HG02642 (cell line): ENCODE data around the gene RPS19BP1.

Source experiments
- ATAC-seq: cut with Tn5 transposase; IDR thresholded peaks from one replicate; pipeline ENCODE4 v1.9.1; 2021; ENCODE audit warnings: mild to moderate bottlenecking; ENCODE audit not compliant: unreplicated experiment, poor library complexity

The RPS19BP1 gene

DNA sequence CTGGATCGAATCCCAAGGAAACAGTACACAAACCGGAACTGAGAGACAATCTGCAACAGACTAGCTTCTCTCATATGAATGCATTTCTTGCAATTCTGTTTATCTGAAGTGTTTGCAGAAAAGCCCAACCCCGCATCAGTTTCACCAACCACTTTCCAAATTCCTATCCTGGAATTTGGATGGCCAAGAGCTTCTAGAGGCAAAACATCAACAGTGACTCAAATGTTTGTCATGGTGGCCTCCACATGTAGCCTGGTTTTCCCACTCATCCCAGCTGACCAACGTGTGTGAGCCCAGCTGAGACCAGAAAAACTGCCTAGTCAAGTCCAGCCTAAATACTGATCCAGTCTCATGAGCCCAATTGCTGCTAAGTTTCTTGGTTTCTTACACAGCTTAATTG is 38.8 kb downstream of the RPS19BP1 start:
- no peak for ATAC-seq

DNA sequence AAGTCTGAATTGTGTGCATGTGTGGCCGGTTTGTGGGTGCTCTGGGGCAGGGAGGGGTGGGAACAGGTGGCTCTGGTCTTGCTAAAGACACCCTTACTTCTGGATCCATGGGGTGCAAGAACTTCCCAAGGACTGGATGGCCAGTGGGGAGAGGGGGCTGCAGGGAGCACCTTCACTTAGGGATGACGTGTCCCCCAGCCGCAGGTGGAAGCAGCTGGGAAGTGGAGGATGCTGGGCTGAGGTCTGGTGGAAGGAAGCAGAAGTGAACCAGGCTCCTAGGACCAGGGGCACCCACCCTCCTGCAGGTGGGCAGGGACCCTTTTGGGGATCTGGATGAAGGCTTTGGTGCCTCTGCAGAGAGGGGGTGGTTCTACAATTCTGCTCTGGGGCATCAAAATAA is 40.4 kb downstream of the RPS19BP1 start:
- ATAC-seq, result no peak

DNA sequence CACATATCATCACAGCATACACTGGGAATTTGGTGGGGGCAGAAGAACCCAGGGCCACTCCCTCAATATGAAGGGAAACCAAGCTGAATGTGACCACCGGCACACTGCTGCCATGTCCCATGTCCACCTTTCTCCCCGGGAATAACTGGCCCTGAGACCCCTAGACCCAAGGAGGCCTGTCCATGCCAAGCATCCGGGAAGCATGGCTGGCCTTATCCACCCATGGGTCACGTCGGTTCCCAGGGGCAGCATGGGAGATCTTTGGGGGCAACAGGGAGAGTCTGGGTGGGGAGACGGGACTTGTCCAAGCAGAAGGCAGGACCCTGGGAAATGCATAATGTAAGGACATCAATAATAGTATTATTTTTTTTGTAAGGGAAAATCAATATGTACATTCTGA is 40.9 kb downstream of the RPS19BP1 start:
- ATAC-seq, result no peak

DNA sequence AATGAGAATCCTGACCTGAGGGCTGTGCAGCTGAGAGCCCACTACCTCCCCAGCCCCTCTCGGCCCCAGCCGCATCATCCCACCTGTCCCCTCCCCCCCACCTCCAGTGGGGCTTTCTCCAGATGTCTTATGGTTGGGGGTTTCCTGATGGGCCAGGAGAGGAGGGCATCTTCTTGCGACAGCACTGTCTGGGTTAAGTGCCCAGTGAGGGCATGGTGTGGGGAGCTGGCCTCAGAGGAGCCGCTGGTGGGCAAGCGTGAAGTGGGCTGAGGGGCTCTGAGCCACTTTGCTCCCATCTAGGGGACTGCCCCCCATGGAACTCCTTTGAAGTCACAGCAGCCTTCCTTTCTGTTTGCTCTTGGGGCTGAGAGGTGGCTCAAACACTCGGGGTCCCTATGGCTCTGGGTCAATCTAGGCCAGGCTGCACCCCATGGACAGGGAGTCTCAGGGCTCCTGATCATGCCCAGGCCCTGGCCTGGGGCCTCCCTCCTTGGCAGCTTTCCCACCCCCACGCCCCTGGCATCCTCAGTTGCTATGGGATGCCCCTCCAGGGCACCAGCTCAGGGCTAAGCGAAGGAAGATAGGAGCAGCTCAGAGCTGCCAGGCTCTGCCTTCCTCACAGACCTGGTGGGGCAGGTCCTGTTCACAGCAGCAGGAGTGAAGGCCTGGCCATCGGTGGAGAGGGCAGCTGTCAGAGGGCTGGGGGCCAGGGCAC is 41.4 kb downstream of the RPS19BP1 start:
- ATAC-seq, result no peak

DNA sequence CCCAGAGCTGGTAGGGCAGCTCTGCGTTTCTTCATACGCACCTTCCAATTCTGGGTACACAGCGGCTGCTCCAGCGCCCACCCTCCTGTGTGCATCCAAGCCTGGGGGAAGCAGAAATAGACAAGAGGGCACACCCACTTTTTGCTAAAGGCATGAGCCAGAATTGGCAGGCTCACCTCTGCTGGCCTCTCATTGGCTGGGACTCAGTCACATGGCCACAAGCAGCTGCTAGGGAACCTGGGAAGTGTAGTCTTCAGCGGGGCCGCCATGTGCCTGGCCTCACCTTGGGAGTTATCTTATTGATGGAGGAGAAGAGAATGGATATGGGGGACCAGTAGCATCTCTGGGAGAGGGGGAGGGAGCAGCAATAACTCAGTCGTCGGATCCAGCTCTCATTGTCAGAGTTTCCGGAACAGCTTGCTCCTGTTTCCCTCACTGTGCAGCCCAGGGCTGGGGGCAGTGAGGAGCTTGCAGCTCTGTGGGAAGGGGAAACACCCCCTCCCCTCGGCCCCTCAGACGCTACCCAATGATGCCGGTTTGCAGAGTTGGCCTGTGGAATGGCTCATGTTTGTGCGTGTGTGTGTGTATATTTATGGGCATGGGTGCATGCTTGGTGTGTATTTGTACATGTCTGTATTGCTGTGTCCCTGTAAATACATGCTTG is 42.3 kb downstream of the RPS19BP1 start:
- no peak for ATAC-seq

DNA sequence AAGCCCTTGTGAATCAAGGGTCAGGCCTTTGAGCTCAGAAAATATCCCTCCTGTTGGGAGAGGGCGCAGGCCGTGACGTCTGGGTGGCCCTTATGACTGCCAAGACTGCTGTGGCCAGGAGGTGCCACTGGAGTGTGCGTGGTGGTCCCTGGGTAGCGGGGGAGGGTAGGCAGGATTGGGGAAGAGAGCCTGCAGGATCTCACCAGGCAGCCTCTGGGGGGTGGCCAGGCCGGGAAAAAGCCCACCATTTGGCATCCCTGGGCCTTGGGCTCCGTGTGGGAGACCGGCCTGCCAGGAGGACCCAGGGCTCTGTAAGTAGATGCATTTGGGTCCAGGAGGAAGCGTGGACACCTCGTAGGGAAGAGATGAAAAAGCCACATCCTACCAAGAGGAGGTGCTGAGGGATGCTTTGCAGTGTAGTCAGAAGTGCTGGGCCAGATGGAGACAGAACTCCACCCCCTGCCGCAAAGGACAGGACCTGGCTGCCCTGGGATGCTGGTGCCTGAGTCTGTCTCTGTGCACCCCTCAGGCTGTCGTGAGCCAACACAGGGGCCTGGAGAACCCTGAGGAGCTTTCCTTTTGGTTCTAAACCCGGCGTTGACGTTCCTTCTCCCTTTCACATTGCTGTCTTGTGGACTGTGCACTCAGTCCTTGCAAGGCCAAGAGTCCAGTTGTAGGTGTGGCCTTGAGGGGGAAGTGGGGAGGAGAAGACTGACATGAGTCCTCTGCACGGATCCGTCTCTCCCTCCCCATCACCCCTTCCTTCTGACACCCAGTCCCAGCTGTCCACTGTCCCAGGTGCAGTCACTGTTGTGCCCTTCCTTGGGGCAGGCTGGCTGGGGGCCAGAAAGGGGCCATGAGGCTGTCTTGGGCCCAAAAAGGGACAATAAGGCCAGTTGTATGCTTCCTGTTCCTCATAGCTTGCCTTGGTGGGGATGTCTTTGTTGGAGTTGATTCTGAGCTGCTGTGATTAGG is 43.2 kb downstream of the RPS19BP1 start:
- no peak for ATAC-seq

DNA sequence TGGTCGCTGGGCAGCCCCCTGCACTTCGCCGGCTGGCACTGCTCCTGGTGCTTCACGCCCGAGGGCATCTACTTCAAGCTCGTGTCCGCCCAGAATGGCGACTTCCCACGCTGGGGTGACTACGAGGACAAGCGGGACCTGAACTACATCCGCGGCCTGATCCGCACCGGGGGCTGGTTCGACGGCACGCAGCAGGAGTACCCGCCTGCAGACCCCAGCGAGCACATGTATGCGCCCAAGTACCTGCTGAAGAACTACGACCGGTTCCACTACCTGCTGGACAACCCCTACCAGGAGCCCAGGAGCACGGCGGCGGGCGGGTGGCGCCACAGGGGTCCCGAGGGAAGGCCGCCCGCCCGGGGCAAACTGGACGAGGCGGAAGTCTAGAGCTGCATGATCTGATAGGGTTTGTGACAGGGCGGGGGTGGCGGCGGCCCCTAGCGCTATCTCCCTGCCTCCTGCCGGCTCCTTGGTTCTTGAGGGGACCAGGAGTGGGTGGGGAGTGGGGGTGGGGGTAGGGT is 43.9 kb downstream of the RPS19BP1 start:
- no peak for ATAC-seq

DNA sequence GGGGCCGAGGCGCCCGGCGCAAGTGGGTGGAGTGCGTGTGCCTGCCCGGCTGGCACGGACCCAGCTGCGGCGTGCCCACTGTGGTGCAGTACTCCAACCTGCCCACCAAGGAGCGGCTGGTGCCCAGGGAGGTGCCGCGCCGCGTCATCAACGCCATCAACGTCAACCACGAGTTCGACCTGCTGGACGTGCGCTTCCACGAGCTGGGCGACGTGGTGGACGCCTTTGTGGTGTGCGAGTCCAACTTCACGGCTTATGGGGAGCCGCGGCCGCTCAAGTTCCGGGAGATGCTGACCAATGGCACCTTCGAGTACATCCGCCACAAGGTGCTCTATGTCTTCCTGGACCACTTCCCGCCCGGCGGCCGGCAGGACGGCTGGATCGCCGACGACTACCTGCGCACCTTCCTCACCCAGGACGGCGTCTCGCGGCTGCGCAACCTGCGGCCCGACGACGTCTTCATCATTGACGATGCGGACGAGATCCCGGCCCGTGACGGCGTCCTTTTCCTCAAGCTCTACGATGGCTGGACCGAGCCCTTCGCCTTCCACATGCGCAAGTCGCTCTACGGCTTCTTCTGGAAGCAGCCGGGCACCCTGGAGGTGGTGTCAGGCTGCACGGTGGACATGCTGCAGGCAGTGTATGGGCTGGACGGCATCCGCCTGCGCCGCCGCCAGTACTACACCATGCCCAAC is 44.6 kb downstream of the RPS19BP1 start:
- no peak for ATAC-seq

DNA sequence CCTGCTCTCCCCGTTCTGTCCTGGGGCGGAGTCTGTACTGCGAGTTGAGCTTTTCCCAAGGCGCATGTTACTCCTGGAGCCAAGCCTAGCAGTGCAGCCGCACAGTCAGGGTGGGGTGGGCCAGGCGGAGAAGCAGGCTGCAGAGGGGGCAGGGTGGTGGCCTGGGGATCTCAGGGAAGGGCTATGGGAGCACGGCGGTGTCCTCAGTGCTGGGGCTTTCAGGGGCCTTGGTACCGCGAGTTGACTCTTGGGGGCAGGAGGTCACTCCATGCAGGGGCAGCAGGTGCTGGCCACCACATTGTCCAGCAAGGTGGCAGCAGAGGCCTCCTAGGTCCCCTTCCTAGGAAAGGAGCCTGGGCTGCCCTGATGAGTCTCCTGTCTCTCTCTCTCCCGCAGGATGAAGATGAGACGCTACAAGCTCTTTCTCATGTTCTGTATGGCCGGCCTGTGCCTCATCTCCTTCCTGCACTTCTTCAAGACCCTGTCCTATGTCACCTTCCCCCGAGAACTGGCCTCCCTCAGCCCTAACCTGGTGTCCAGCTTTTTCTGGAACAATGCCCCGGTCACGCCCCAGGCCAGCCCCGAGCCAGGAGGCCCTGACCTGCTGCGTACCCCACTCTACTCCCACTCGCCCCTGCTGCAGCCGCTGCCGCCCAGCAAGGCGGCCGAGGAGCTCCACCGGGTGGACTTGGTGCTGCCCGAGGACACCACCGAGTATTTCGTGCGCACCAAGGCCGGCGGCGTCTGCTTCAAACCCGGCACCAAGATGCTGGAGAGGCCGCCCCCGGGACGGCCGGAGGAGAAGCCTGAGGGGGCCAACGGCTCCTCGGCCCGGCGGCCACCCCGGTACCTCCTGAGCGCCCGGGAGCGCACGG is 45.4 kb downstream of the RPS19BP1 start:
- ATAC-seq, result no peak

DNA sequence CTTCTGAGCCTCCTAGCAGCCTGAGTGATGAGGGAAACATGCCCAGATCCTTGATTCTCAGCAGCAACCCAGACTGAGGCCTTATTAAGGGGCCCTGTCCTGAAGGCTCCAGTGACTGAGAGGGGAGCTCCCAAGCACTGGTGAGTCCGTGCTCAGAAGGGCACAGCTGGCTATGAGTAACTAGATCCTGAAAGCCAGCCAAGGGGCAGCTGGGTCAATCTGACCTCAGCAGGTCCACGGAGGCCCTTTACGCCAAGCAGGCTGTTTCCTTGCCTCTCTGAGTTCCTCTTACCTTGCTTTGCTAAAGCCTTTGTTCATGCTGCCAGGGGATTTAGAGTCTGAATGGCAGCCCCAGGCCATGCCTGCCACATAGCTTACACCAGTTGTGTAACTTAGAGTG is 49.8 kb downstream of the RPS19BP1 start:
- ATAC-seq, result no peak

DNA sequence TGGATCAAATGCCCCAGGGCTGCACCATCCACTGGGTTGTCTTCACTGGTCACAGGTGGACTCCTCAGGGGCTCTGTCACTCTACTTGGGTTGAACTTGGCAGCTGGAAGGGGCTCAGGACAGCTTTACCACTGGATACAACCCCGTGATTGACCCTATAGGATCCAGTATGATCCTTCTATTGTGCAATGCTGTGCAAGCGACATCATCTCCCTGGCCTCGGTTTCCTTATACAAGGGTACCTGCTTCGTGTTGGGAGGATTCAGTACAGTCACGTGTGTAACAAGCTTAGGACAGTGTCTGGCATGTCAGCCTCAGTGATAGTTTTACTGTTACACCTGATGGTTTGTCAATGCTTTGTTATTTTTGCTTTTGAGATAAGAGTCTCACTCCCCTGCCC is 51.0 kb downstream of the RPS19BP1 start:
- ATAC-seq, result no peak

DNA sequence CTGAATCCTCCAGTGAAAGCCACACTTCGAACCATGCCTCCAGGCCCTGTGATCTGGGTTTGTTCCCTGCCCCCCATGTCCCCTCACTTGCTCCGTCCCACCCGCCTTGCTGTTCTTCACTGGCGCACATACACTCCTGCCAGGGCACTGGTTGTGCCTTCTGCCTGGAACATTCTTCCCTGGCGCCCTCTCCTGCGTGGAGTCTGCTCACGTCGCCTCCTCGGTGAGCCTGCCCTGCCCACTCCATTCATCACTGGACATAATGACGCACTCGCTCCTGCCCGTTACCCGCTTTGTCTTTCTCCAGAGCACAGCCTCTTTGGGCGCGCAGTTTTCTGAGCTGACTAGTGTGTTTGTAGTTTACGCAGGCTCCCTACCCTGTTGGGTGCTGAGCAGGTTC is 51.5 kb downstream of the RPS19BP1 start:
- no peak for ATAC-seq

DNA sequence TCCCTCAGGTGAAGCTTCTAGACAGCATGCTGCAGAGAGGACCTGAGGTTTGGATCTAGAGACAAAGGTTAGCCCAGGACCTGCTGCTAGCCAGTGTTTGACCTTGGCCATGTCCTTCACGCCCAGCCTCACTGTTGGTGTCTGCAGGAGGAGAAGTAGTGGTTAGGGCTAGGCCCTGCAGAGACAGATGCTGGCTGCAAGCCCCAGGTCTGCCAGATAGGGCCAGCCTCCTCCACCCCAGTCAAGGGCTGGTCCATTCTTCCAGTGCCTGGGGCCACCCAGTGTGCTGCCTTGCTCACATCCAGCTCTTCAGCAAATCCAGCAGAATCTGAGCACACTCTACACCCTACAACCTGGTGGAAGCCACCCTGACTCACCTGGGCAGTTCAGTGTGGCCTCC is 52.0 kb downstream of the RPS19BP1 start:
- ATAC-seq, result no peak

DNA sequence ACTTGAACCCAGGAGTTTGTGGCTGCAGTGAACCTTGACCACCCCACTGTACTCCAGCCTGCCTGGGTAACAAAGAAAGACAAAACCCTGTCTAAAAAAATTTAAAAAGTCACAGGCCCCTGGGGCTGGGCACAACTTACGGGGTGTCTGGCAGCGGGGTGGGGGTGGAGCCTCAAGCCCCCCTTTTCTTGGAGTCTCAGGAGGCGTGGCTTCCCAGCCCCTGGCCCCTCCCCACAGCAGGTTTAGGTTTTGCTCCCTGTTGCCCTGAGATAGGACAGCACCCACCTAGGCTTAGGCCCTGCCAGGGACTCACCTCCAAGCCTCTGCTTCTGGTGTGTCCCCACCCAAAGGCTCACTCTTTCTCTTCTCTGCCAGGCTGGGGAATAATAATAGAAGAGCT is 53.3 kb downstream of the RPS19BP1 start:
- no peak for ATAC-seq
